HCT116 (cell line): ENCODE data around the gene SLC6A18. TPM values are rescaled to one million over a fixed set of nuclear protein-coding genes. Genes with fewer than 3 reads are reported as not detected.

Experiments used
- ATAC-seq: fragments of 200-7000 bp; cut with Tn5 transposase; 2 replicates; pipeline ENCODE4 v1.9.1; 2020; ENCODE audit warnings: mild to moderate bottlenecking, moderate library complexity
- BruUV-seq: library from RNA; stranded (reverse); fragments of 400-500 nt; replicated peaks from 2 replicates; lab custom pipeline; 2021; lab: Mats Ljungman, UMichigan
- CTCF ChIA-PET: fragments of 300-600 bp; sonication (Branson Sonifier 250); formaldehyde crosslinking; loops from one replicate; lab custom pipeline; 2021; ENCODE audit warnings: antibody characterized with exemption; lab: Charles Lee
- POLR2A ChIA-PET: fragments of 300-600, 350-600 bp; sonication (Branson Sonifier 250); formaldehyde crosslinking; loops from one replicate; lab custom pipeline; 2021; ENCODE audit warnings: antibody characterized with exemption; lab: Charles Lee
- RAD21 ChIA-PET, 2 experiments: fragments of 300-600 bp; sonication (Branson Sonifier 250); formaldehyde crosslinking; loops; one replicate each; lab custom pipeline; 2023; ENCODE audit warnings: low total read pairs in 2 of 2; ENCODE audit not compliant: uncharacterized antibody in 2 of 2, unreplicated experiment in 2 of 2, low non-redundant PET in 1 of 2; lab: Charles Lee
- DNase-seq: peaks from one replicate; pipeline ENCODE4 v3.0.0-alpha.2; 2010; ENCODE audit warnings: low read depth, low spot score
- H2AFZ ChIP-seq: fragments of 200-600 bp; shearing (Covaris generic), sonication (generic); 2 replicates; pipeline ENCODE4 v1.6.1; 2017; ENCODE audit warnings: low read depth, mixed run types, mixed read lengths, antibody characterized with exemption, low read length; ENCODE audit not compliant: poor library complexity, severe bottlenecking
- H3K27ac ChIP-seq: 2 replicates; pipeline ENCODE4 v1.5.1; 2012; ENCODE audit warnings: low read depth, low read length
- H3K27me3 ChIP-seq: fragments of 200-600 bp; sonication (generic); 2 replicates; pipeline ENCODE4 v1.6.1; 2016; ENCODE audit warnings: mixed run types, low read length, mixed read lengths; ENCODE audit not compliant: insufficient read depth
- H3K36me3 ChIP-seq, 2 experiments: fragments of 200-500 bp in 1 of 2; fragments of 200-600 bp in 1 of 2; sonication (Bioruptor generic) in 1 of 2; sonication (generic) in 1 of 2; 2 replicates each; pipeline versions ENCODE4 v1.5.1 to v1.6.1; 2014 to 2016; ENCODE audit warnings: low read length in 2 of 2, inconsistent platforms in 1 of 2, mixed read lengths in 1 of 2, mixed run types in 1 of 2; ENCODE audit not compliant: insufficient read depth in 2 of 2, control insufficient read depth in 1 of 2
- H3K4me1 ChIP-seq, 2 experiments: fragments of 200-600 bp in 1 of 2; sonication (generic) in 1 of 2; 2 replicates each; pipeline versions ENCODE4 v1.5.1 to v1.6.1; 2012 to 2017; ENCODE audit warnings: low read length in 2 of 2, inconsistent platforms in 1 of 2, mild to moderate bottlenecking in 1 of 2, mixed read lengths in 1 of 2, mixed run types in 1 of 2, moderate library complexity in 1 of 2; ENCODE audit not compliant: insufficient read depth in 2 of 2, control insufficient read depth in 1 of 2
- H3K4me2 ChIP-seq: fragments of 200-600 bp; sonication (generic); 2 replicates; pipeline ENCODE4 v1.6.1; 2017; ENCODE audit warnings: mixed run types, low read length, mixed read lengths
- H3K4me3 ChIP-seq, 2 experiments: fragments of 200-600 bp in 1 of 2; sonication (generic) in 1 of 2; replicated peaks in 1 of 2; 2 replicates each; pipeline ENCODE4 v1.5.1; 2011 to 2016; ENCODE audit warnings: low read length in 2 of 2, control low read depth in 1 of 2, low read depth in 1 of 2, mild to moderate bottlenecking in 1 of 2, mixed read lengths in 1 of 2, mixed run types in 1 of 2
- H3K79me2 ChIP-seq: fragments of 200-600 bp; sonication (generic); 2 replicates; pipeline ENCODE4 v1.6.1; 2017; ENCODE audit warnings: mild to moderate bottlenecking, mixed run types, low read length, moderate library complexity, mixed read lengths; ENCODE audit not compliant: insufficient read depth
- H3K9ac ChIP-seq: fragments of 200-600 bp; sonication (generic); 2 replicates; pipeline ENCODE4 v1.6.1; 2016; ENCODE audit warnings: low read length, mixed read lengths
- H3K9me2 ChIP-seq: fragments of 200-600 bp; sonication (generic), shearing (Covaris generic); 2 replicates; pipeline ENCODE4 v1.6.1; 2017; ENCODE audit warnings: mixed run types, mild to moderate bottlenecking, moderate library complexity; ENCODE audit not compliant: insufficient read depth
- H3K9me3 ChIP-seq, 2 experiments: fragments of 200-500 bp in 1 of 2; fragments of 200-600 bp in 1 of 2; sonication (Bioruptor generic) in 1 of 2; sonication (generic) in 1 of 2; 2 replicates each; pipeline ENCODE4 v1.6.1; 2014 to 2017; ENCODE audit warnings: low read length in 2 of 2, mixed read lengths in 2 of 2, inconsistent platforms in 1 of 2, low read depth in 1 of 2, mild to moderate bottlenecking in 1 of 2, mixed run types in 1 of 2, moderate library complexity in 1 of 2; ENCODE audit not compliant: control insufficient read depth in 1 of 2, insufficient read depth in 1 of 2
- H4K20me1 ChIP-seq: fragments of 200-600 bp; sonication (generic), shearing (Covaris generic); 2 replicates; pipeline ENCODE4 v1.6.1; 2017; ENCODE audit warnings: mixed run types, mild to moderate bottlenecking, moderate library complexity; ENCODE audit not compliant: insufficient read depth
- ATF3 ChIP-seq: IDR thresholded peaks from 2 replicates; pipeline ENCODE4 v1.6.1; 2012
- CBX3 ChIP-seq: IDR thresholded peaks from 2 replicates; pipeline ENCODE4 v1.6.1; 2012; ENCODE audit warnings: low read depth
- CEBPB ChIP-seq: IDR thresholded peaks from 2 replicates; pipeline ENCODE4 v1.6.1; 2012; ENCODE audit warnings: low read depth
- CTCF ChIP-seq, 3 experiments: fragments of 200-600 bp in 1 of 3; sonication (generic) in 1 of 3; IDR thresholded peaks in 2 of 3; conservative IDR thresholded peaks in 1 of 3; 2 replicates each; pipeline ENCODE4 v1.5.1; 2012 to 2017; ENCODE audit warnings: low read depth in 2 of 3, low read length in 2 of 3, antibody characterized with exemption in 1 of 3, borderline replicate concordance in 1 of 3, control low read depth in 1 of 3, mild to moderate bottlenecking in 1 of 3, mixed read lengths in 1 of 3, mixed run types in 1 of 3, moderate library complexity in 1 of 3; ENCODE audit not compliant: insufficient read depth in 1 of 3
- EGR1 ChIP-seq: IDR thresholded peaks from 2 replicates; pipeline ENCODE4 v1.6.1; 2012; ENCODE audit warnings: low read depth
- ELF1 ChIP-seq: IDR thresholded peaks from 2 replicates; pipeline ENCODE4 v1.6.1; 2012; ENCODE audit warnings: low read depth, borderline replicate concordance
- EZH2 ChIP-seq: fragments of 200-600 bp; sonication (generic); IDR thresholded peaks from 2 replicates; pipeline ENCODE4 v1.6.1; 2017; ENCODE audit warnings: antibody characterized with exemption, mixed run types
- EZH2phosphoT487 ChIP-seq: fragments of 200-600 bp; IDR thresholded peaks from 2 replicates; pipeline ENCODE4 v1.6.1; 2018; ENCODE audit warnings: antibody characterized with exemption, borderline replicate concordance
- FOSL1 ChIP-seq: IDR thresholded peaks from 2 replicates; pipeline ENCODE4 v1.6.1; 2012; ENCODE audit warnings: low read depth
- JUND ChIP-seq: IDR thresholded peaks from 2 replicates; pipeline ENCODE4 v1.6.1; 2012
- POLR2A ChIP-seq: IDR thresholded peaks from 2 replicates; pipeline ENCODE4 v1.7.0; 2011; ENCODE audit warnings: borderline replicate concordance; ENCODE audit not compliant: insufficient read depth, insufficient read length; ENCODE audit errors: extremely low read depth
- POLR2AphosphoS5 ChIP-seq: IDR thresholded peaks from 2 replicates; pipeline ENCODE4 v1.6.1; 2011; ENCODE audit warnings: mild to moderate bottlenecking, low read depth, low read length, moderate library complexity
- RAD21 ChIP-seq: IDR thresholded peaks from 2 replicates; pipeline ENCODE4 v1.6.1; 2012; ENCODE audit warnings: low read depth, mild to moderate bottlenecking
- SIN3A ChIP-seq: IDR thresholded peaks from 2 replicates; pipeline ENCODE4 v1.6.1; 2012; ENCODE audit warnings: low read depth
- SP1 ChIP-seq: IDR thresholded peaks from 2 replicates; pipeline ENCODE4 v1.6.1; 2012; ENCODE audit warnings: low read depth
- TCF7L2 ChIP-seq: IDR thresholded peaks from 2 replicates; pipeline ENCODE4 v1.7.0; 2011; ENCODE audit warnings: borderline replicate concordance, inconsistent platforms; ENCODE audit not compliant: insufficient read depth, insufficient read length; ENCODE audit errors: extremely low read depth
- YY1 ChIP-seq: IDR thresholded peaks from 2 replicates; pipeline ENCODE4 v1.6.1; 2011; ENCODE audit warnings: low read length, low read depth, moderate library complexity, mild to moderate bottlenecking; ENCODE audit not compliant: insufficient replicate concordance; ENCODE audit errors: extremely low read depth
- ZBTB33 ChIP-seq: IDR thresholded peaks from 2 replicates; pipeline ENCODE4 v1.6.1; 2011; ENCODE audit warnings: mild to moderate bottlenecking, low read length, moderate library complexity; ENCODE audit not compliant: insufficient replicate concordance; ENCODE audit errors: extremely low read depth
- ZFX ChIP-seq: fragments of 450-650 bp; IDR thresholded peaks from 2 replicates; pipeline ENCODE4 v1.6.1; 2017
- ZNF274 ChIP-seq: fragments of 200-500 bp; sonication (Bioruptor generic); IDR thresholded peaks from 2 replicates; pipeline ENCODE4 v1.6.1; 2014; ENCODE audit warnings: mild to moderate bottlenecking, low read depth, low read length, inconsistent platforms
- intact Hi-C: fragments of 100-400 bp; cut with micrococcal nuclease; formaldehyde crosslinking; loops from 2 replicates; pipeline ENCODE4 v1.10.0; 2022
- total RNA-seq: library from RNA; stranded (reverse); gene quantifications from one replicate; pipeline ENCODE4 v1.2.1, GENCODE V29; 2021; ENCODE audit not compliant: unreplicated experiment

The SLC6A18 gene
- total RNA-seq, 1 experiment from 2014 or later = not detected

- Histone ChIP-seq H3K4me2 (no peak overlapping the region), H3K4me3 (no peak overlapping the region), H3K27me3 (no peaks in the 10 kb centered on the region), H3K4me1 (no peaks in the 10 kb centered on the region), H3K9ac (no peak overlapping the region), H3K27ac (no peak overlapping the region), H3K9me3 (no peaks in the 10 kb centered on the region; a peak in 1 of 4 replicates), H3K36me3 (no peaks in the 10 kb centered on the region), H3K79me2 (no peaks in the 10 kb centered on the region), H3K9me2 (no peaks in the 10 kb centered on the region), H4K20me1 (no peaks in the 10 kb centered on the region), H2AFZ (no peak overlapping the region)
- ATAC-seq (no peak), DNase-seq (no peak)
- ChIA-PET CTCF (no interaction called here), POLR2A (no interaction called here), RAD21 (no interaction called here)
- TF ChIP-seq CEBPB = no peak
- TF ChIP-seq SIN3A = no peak
- TF ChIP-seq RAD21 = no peak
- no peak for TF ChIP-seq CBX3
- no peak for TF ChIP-seq ATF3
- TF ChIP-seq JUND = no peak
- TF ChIP-seq EZH2 = no peak
- TF ChIP-seq ZBTB33 = no peak
- no peak for TF ChIP-seq CTCF (IDR thresholded peaks at IDR 0.05 in 2 of 3, conservative IDR thresholded peaks at IDR 0.05 in 1 of 3; ENCODE audit: borderline replicate concordance in 1 of 3, insufficient read depth in 1 of 3, low read depth in 2 of 3, low read length in 2 of 3)
- no peak for TF ChIP-seq EZH2phosphoT487
- no peak for TF ChIP-seq EGR1
- TF ChIP-seq ZNF274 = no peak
- no peak for TF ChIP-seq TCF7L2
- no peak for TF ChIP-seq POLR2AphosphoS5
- TF ChIP-seq SP1 = no peak
- no peak for TF ChIP-seq ELF1
- TF ChIP-seq POLR2A = no peak
- no peak for TF ChIP-seq YY1
- no peak for TF ChIP-seq FOSL1
- no peak for TF ChIP-seq ZFX
- intact Hi-C loops = no loop called here
- BruUV-seq = no TSS peak
These were observed 12.9 kb upstream of the SLC6A18 start for GRCh38 chr5:1212271-1212670.
